Astrocyte of the cerebellum (primary cell): ENCODE results near the gene AZU1.
A peak's percentile ranks its signal among the peaks of the same experiment; 100 is the strongest.

Experiments used
- DNase-seq: peaks from one replicate; pipeline ENCODE4 v3.0.0-alpha.2; 2011; ENCODE audit warnings: low read depth
- H3K4me3 ChIP-seq: 2 replicates; pipeline ENCODE4 v1.5.1; 2011; ENCODE audit warnings: mild to moderate bottlenecking, low read depth, low read length, moderate library complexity
- CTCF ChIP-seq: IDR thresholded peaks from 2 replicates; pipeline ENCODE4 v1.5.1; 2012; ENCODE audit warnings: low read length, low read depth, moderate library complexity, mild to moderate bottlenecking; ENCODE audit errors: missing control alignments
- in situ Hi-C: cut with HindIII; loops from 2 replicates; pipeline ENCODE4 v1.10.0; 2017; ENCODE audit warnings: low sequenced_read_pairs

The AZU1 gene

DNA sequence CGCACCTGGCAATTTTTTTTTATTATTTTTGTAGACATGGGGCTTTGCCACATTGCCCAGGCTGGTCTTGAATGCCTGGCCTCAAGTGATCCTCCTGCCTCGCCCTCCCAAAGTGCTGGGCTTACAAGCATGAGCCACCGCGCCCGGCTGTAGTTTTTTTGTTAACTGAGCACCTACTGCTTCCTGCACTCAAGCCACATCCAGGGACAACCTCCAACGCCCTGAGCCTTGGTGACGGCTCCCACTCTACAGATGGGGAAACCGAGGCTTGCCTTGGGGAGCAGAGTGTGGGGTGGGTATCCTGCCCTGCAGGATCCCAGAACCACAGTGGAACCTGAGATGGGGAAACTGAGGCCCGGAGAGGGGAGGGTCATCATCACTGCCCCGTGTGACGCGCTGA, 27.5 kb downstream of the AZU1 start:
- no peak overlapping the region for H3K4me3 ChIP-seq
- in situ Hi-C loops: no loop called here
- no peak for DNase-seq
- no peak for TF ChIP-seq CTCF

GRCh38 chr19:855566-856120, 28.0 kb downstream of the AZU1 start:
- no peak for TF ChIP-seq CTCF
- DNase-seq: no peak
- H3K4me3 ChIP-seq: no peak overlapping the region
- in situ Hi-C loops: no loop called here

GRCh38 chr19:858284-858683, 30.6 kb downstream of the AZU1 start:
- in situ Hi-C loops: no loop called here
- no peak overlapping the region for H3K4me3 ChIP-seq
- no peak for TF ChIP-seq CTCF
- no peak for DNase-seq

DNA sequence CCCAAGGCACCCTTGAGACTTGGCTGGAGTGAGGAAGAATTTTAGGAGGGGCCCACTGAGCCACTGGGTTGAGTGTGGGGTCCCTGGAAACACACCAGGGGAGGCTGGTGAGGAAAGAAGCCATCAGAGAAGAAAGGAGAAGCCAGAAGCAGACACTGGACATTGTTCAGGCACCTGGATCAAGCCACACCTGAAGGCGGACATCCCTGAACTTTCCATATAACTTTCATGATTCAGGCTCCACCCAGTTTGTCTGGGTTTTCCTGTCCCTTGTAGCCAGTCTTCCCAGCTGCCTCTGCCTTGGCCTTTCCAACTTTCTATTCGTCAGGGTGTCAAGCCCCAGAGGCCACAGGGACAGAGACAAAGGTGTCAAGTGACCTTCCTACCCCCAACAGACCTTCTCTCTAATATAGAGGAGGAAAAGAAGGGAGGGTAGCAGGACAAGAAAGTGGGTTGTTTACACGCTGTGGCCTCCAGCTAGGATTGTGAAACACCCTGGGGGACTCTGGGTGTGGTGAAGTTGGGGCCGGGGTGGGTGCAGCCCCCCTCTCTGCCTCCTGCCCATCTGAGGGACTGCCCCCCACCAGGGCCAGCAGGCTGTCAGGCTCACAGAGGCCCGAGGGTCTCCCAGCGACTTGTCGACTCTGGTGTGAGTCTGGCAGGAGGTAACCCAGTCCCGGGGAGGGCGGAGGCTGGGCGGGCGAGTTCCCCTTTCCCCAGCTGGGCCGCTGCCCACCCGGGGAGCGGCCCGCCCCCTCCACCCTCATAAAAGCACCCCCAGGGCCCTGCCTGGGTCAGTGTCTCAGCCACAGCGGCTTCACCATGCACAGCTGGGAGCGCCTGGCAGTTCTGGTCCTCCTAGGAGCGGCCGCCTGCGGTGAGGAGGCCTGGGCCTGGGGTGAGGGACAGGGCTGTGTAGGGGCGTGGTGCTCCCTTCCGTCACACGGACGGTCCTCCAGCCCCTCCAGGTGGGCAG, 31.5 kb downstream of the AZU1 start, which contains the start of gene CFD:
Gene CFD, plus strand, starts transcription at position 797 of the 976 bp plus-strand sequence. Its CDS starts 26 bp downstream, at position 823.
- DNase-seq: no peak
- in situ Hi-C loops: no loop called here
- H3K4me3 ChIP-seq: peak within 1 kb of the TSS; percentile 32
- no peak for TF ChIP-seq CTCF

DNA sequence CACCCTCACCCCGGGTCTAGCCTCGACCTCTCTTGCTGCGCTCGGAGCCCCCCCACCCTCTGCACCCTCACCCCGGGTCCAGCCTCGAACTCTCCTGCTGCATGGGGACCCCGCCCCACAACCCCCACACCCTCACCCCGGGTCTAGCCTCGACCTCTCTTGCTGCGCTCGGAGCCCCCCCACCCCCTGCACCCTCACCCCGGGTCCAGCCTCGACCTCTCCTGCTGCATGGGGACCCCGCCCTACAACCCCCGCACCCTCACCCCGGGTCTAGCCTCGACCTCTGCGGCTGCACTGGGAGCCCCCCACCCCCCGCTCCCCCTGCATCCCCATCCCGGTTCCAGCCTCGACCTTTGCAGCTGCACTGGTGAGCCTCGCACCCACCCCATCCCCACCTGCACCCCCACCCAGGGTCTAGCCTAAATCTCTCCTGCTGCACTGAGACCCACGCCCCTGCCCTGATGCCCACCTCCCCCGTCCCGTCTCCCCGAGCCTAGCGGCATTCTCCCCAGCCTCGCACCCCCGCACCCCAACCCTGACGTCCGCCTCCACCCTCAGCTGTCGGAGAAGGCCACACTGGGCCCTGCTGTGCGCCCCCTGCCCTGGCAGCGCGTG, 33.6 kb downstream of the AZU1 start:
- no peak for DNase-seq
- H3K4me3 ChIP-seq: no peak overlapping the region
- in situ Hi-C loops: no loop called here
- TF ChIP-seq CTCF: no peak

GRCh38 chr19:861756-862580, 34.3 kb downstream of the AZU1 start:
- DNase-seq: no peak
- in situ Hi-C loops: no loop called here
- H3K4me3 ChIP-seq: no peak overlapping the region
- no peak for TF ChIP-seq CTCF
